GM06990 (cell line): ENCODE measurements around the gene PDIA2.
"Not testable (repeated sequence)": the region's sequence is repeated elsewhere in the genome, so short reads cannot be mapped to it uniquely, and the experiment has no call there.

ENCODE experiments used
- DNase-seq: peaks from one replicate; pipeline ENCODE4 v3.0.0-alpha.2; 2011; ENCODE audit not compliant: insufficient read length; ENCODE audit errors: extremely low read depth
- H3K27me3 ChIP-seq: replicated peaks from 2 replicates; pipeline ENCODE4 v1.6.0; 2011; ENCODE audit warnings: low read length; ENCODE audit not compliant: control insufficient read depth, insufficient read depth
- H3K36me3 ChIP-seq: 2 replicates; pipeline ENCODE4 v1.5.1; 2011; ENCODE audit warnings: low read length; ENCODE audit not compliant: control insufficient read depth, insufficient read depth
- H3K4me3 ChIP-seq: replicated peaks from 2 replicates; pipeline ENCODE4 v1.5.1; 2011; ENCODE audit warnings: low read depth, mild to moderate bottlenecking, control low read depth, low read length
- TF ChIP-seq, protein P1 (sequence below): IDR thresholded peaks from 2 replicates; pipeline ENCODE4 v1.5.1; 2011; ENCODE audit warnings: low read length, control low read depth, mild to moderate bottlenecking, inconsistent platforms; ENCODE audit not compliant: insufficient read depth, poor library complexity, severe bottlenecking

PDIA2 gene

GRCh38 chr16:324451-325334, 41.7 kb downstream of the PDIA2 start:
- TF ChIP-seq, protein P1, sequence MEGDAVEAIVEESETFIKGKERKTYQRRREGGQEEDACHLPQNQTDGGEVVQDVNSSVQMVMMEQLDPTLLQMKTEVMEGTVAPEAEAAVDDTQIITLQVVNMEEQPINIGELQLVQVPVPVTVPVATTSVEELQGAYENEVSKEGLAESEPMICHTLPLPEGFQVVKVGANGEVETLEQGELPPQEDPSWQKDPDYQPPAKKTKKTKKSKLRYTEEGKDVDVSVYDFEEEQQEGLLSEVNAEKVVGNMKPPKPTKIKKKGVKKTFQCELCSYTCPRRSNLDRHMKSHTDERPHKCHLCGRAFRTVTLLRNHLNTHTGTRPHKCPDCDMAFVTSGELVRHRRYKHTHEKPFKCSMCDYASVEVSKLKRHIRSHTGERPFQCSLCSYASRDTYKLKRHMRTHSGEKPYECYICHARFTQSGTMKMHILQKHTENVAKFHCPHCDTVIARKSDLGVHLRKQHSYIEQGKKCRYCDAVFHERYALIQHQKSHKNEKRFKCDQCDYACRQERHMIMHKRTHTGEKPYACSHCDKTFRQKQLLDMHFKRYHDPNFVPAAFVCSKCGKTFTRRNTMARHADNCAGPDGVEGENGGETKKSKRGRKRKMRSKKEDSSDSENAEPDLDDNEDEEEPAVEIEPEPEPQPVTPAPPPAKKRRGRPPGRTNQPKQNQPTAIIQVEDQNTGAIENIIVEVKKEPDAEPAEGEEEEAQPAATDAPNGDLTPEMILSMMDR: no peak
- Histone ChIP-seq H3K27me3 (no peaks in the 10 kb centered on the region), H3K4me3 (peak overlapping the region; percentile 45), H3K36me3 (no peaks in the 10 kb centered on the region; the same call in 1 of the 2 replicates)
- peak; percentile 74 for DNase-seq

- Histone ChIP-seq H3K36me3 (no peaks in the 10 kb centered on the region; the same call in 1 of the 2 replicates), H3K4me3 (peak overlapping the region; percentile 45), H3K27me3 (no peaks in the 10 kb centered on the region)
- no peak for DNase-seq
- TF ChIP-seq, protein P1: no peak
Measured at GRCh38 chr16:325375-326145, 42.6 kb downstream of the PDIA2 start.

DNA sequence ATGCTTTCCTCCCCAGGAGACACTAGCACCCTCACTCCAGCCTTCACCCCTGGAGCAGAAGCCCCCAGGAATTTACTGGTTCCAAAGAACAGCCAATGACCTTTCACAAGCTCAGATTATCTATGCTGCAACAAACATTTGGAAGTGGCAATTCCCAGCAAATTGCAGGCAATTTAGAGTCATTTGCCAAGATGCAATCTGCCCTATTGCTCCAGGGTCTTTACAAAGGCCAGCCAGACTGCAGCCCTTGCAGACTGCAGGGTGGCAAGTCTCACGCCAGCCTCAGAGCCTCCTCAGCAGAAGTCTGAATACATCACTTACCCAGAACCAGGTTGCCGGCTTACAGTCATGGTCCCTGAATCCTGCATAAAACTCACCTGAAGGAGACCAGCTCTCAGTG, 47.8 kb downstream of the PDIA2 start:
- TF ChIP-seq, protein P1: no peak
- DNase-seq: no peak
- Histone ChIP-seq H3K4me3 (no peak overlapping the region), H3K36me3 (no peaks in the 10 kb centered on the region), H3K27me3 (no peaks in the 10 kb centered on the region)

- H3K4me3 ChIP-seq, H3K27me3 ChIP-seq, H3K36me3 ChIP-seq, DNase-seq: not testable (repeated sequence)
Measured at GRCh38 chr16:331181-331814, 48.3 kb downstream of the PDIA2 start.

DNA sequence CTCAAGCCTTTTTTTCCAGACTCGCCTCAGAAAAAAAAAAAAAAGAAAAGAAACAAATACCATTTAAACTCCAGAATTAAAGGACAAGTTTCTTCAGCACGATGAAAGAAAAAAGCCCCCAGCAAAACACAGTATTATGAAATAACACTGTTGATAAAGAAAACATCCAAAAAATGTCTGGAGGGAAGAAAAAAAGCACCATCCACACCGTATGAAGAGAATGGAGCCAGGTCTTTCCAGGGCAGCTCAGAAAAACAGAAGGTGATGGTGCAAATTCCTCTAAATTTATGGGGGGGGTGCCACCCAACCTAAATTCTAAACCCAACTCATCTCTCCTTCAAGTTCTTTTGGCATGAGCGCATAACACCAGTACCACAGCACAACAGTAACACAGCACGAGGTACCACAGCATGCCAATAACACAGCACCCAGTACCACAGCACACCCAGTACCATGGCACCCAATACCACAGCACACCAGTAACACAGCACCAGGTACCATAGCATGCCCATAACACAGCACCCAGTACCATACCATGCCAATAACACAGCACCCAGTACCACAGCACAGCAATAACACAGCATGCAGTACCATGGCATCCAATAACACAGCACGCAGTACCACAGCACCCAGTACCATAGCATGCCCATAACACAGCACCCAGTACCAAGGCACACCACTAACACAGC, 50.6 kb downstream of the PDIA2 start:
- H3K4me3 ChIP-seq: no peak overlapping the region
- H3K27me3 ChIP-seq: no peaks in the 10 kb centered on the region
- TF ChIP-seq, protein P1: no peak
- no peak for DNase-seq
- H3K36me3 ChIP-seq: peaks cover 1% of the 10 kb centered on the region; the same call in 1 of the 2 replicates

DNA sequence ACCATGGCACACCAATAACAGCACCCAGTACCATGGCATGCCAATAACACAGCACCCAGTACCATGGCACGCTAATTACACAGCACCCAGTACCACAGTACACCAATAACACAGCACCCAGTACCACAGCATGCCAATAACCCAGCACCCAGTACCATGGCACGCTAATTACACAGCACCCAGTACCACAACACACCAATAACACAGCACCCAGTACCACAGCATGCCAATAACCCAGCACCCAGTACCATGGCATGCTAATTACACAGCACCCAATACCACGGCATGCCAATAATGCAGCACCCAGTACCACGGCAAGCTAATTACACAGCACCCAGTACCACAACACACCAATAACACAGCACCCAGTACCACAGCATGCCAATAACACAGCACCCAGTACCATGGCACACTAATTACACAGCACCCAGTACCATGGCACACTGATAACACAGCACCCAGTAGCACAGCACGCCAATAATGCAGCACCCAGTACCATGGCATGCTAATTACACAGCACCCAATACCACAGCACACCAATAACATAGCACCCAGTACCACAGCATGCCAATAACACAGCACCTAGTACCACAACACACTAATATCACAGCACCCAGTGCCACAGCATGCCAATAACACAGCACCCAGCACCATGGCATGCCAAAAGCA, 51.3 kb downstream of the PDIA2 start:
- not testable (repeated sequence) for H3K4me3 ChIP-seq, H3K27me3 ChIP-seq, H3K36me3 ChIP-seq, DNase-seq

DNA sequence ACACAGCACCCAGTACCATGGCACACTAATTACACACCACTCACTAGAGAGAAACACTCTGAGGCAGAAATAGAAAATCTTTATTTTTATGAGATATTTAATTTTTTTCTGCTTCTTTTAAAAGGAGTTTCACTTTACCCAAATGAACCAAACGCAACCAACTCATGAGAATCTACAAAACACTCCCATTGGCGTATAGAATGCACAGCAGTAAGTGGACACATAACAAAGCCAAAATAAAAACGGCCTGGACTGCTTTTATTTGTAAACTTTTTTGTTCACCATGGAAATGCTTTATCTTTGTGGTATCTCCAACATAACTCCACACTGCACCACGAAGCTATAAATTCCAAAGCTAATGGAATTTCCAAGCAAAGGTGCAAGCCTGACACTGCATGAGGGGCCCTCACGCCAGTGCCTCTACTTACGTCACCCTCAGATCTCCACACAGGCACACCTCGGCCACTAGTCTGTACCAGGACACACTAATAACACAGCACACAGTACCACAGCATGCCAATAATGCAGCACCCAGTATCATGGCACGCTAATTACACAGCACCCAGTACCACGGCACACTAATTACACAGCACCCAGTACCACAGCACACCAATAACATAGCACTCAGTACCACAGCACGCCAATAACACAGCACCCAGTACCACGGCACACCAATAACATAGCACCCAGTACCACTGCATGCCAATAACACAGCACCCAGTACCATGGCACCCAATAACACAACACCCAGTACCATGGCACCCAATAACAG, 52.1 kb downstream of the PDIA2 start:
- H3K4me3 ChIP-seq, DNase-seq, H3K27me3 ChIP-seq, H3K36me3 ChIP-seq: not testable (repeated sequence)
